NCI-H1694 (cell line): Measurements from ENCODE around the gene RAD51B.

Experiments used
- DNase-seq: peaks from one replicate; lab custom pipeline; 2025; lab: John Stamatoyannopoulos, UW

RAD51B gene

GRCh38 chr14:68234101-68234905, 414.7 kb downstream of the RAD51B start:
- DNase-seq, result no peak

GRCh38 chr14:68235011-68235410, 415.4 kb downstream of the RAD51B start:
- DNase-seq, result no peak

- no peak for DNase-seq
Measured at GRCh38 chr14:68236582-68237458, 417.2 kb downstream of the RAD51B start.

GRCh38 chr14:68238551-68238950, 419.0 kb downstream of the RAD51B start:
- DNase-seq, result no peak

GRCh38 chr14:68238976-68239375, 419.4 kb downstream of the RAD51B start:
- DNase-seq, result no peak

GRCh38 chr14:68239988-68240771, 420.6 kb downstream of the RAD51B start:
- DNase-seq, result no peak

GRCh38 chr14:68241862-68242487, 422.4 kb downstream of the RAD51B start:
- DNase-seq, result no peak

GRCh38 chr14:68243450-68244010, 424.0 kb downstream of the RAD51B start:
- no peak for DNase-seq

GRCh38 chr14:68244262-68244980, 424.8 kb downstream of the RAD51B start:
- no peak for DNase-seq

GRCh38 chr14:68245146-68246073, 425.8 kb downstream of the RAD51B start:
- DNase-seq, result peak; percentile 39

GRCh38 chr14:68246074-68246785, 426.7 kb downstream of the RAD51B start:
- no peak for DNase-seq

GRCh38 chr14:68246786-68247105, 427.2 kb downstream of the RAD51B start:
- no peak for DNase-seq

GRCh38 chr14:68247274-68247673, 427.7 kb downstream of the RAD51B start:
- DNase-seq, result no peak

- DNase-seq, result no peak
Measured at GRCh38 chr14:68247676-68248268, 428.2 kb downstream of the RAD51B start.

GRCh38 chr14:68248481-68249255, 429.1 kb downstream of the RAD51B start:
- peak; percentile 78 for DNase-seq

GRCh38 chr14:68249661-68250451, 430.3 kb downstream of the RAD51B start:
- DNase-seq, result no peak
